Heart left ventricle (tissue), 16 donors: ENCODE data around the gene CRYZL1. TPM values are rescaled to one million over a fixed set of nuclear protein-coding genes. Genes with fewer than 3 reads are reported as not detected.
A peak's percentile ranks its signal among the peaks of the same experiment; 100 is the strongest.

Source experiments
- ATAC-seq, 4 donors: fragments of 200-7000 bp; cut with Tn5 transposase; one replicate each; pipeline ENCODE4 v1.9.1; 2020 to 2022; ENCODE audit warnings: moderate library complexity in 4 of 4, mild to moderate bottlenecking in 3 of 4, moderate number of reproducible peaks in 1 of 4
- DNase-seq, 5 donors: peaks; one replicate each; pipeline ENCODE4 v3.0.0-alpha.2; 2020
- H3K27ac ChIP-seq, 12 donors: fragments of 200-600 bp; sonication (generic) in 4 of 12; one replicate each; pipeline versions ENCODE4 v1.5.0 to v1.8.0; 2016 to 2022; ENCODE audit warnings: mild to moderate bottlenecking in 2 of 12
- H3K27me3 ChIP-seq, 9 donors: fragments of 200-600 bp; sonication (generic) in 2 of 9; one replicate each; pipeline versions ENCODE4 v1.5.1 to v1.8.0; 2016 to 2022; ENCODE audit warnings: mild to moderate bottlenecking in 3 of 9
- H3K36me3 ChIP-seq, 9 donors: fragments of 200-600 bp; sonication (generic) in 2 of 9; one replicate each; pipeline versions ENCODE4 v1.5.0 to v1.8.0; 2018 to 2022; ENCODE audit warnings: mild to moderate bottlenecking in 2 of 9
- H3K4me1 ChIP-seq, 12 donors: fragments of 200-600 bp; sonication (generic) in 4 of 12; one replicate each; pipeline versions ENCODE4 v1.5.0 to v1.8.0; 2016 to 2022; ENCODE audit warnings: mild to moderate bottlenecking in 3 of 12
- H3K4me3 ChIP-seq, 12 donors: fragments of 200-600 bp; sonication (generic) in 4 of 12; one replicate each; pipeline versions ENCODE4 v1.5.0 to v1.8.0; 2017 to 2022; ENCODE audit warnings: mild to moderate bottlenecking in 9 of 12, moderate library complexity in 4 of 12
- H3K9me3 ChIP-seq, 12 donors: fragments of 200-600 bp; sonication (generic) in 4 of 12; one replicate each; pipeline versions ENCODE4 v1.5.0 to v1.8.0; 2016 to 2022; ENCODE audit warnings: mild to moderate bottlenecking in 1 of 12
- CTCF ChIP-seq, 12 donors: fragments of 200-600 bp; sonication (generic) in 4 of 12; IDR thresholded peaks; one replicate each; pipeline versions ENCODE4 v1.5.0 to v1.8.0; 2018 to 2022; ENCODE audit warnings: antibody characterized with exemption in 12 of 12, mild to moderate bottlenecking in 5 of 12
- POLR2A ChIP-seq, 2 donors: fragments of 450-650 bp; IDR thresholded peaks; one replicate each; pipeline ENCODE4 v1.6.1; 2017; ENCODE audit warnings: antibody characterized with exemption in 2 of 2, mild to moderate bottlenecking in 2 of 2, moderate library complexity in 2 of 2
- WGBS, 4 donors: extraction: QIAGEN DNeasy Blood & Tissue Kit in 2 of 4; methylation state at CpG; one replicate each; pipeline versions ENCODE4 v1.1.5 to v1.1.7; 2013 to 2018; 5-methylcytosine and 5-hydroxymethylcytosine counted together
- intact Hi-C, 10 donors: fragments of 100-400 bp; cut with DNase I; formaldehyde crosslinking; loops; one replicate each; pipeline versions ENCODE4 v1.11.1 to v1.14.2; 2022
- polyA plus RNA-seq, 2 donors: library from polyadenylated mRNA; stranded (reverse); fragments of 200-250 nt; gene quantifications; one replicate each; pipeline ENCODE4 v1.2.3, GENCODE V29; 2013
- total RNA-seq, 9 donors: library from RNA; depleted of rRNA in 2 of 9; stranded (reverse); fragments of >200 nt in 2 of 9; fragmentation: NEBNext Ultra II Directional in 3 of 9; extraction: Animal tissue kit (Norgen Biotek cat#: 25700) in 3 of 9; gene quantifications; one replicate each; pipeline versions ENCODE4 v1.1.0 to v1.2.4, GENCODE V29; 2016 to 2023
- donor health status: ischemic (EF 13 %, LVEDD 7.1; RV severe dilation, severe dysfunction).
- donor health status: healthy with polysubstance abuse.
- donor health status: DM: no; HTN: yes; CAD: no.
- donor health status: DM: no; HTN: no; CAD: no.
- donor health status: ischemic (EF 25% LVEDD 6.9; RV normal size, moderate dysfunction).
- donor health status: ischemic (EF 25% LVEDD 5.7; RV mildly dilated, moderate dysfunction).
- donor health status: healthy.
- donor health status: DM: yes; HTN: yes; CAD: no.
- donor health status: ischemic (EF 35%, LVEDD 5.7; RV mildly dilated, moderate dysfunction).
- donor health status: nonischemic (EF 11% LVEDD 7.7; RV severe dilation, severe dysfunction).
- donor health status: DM: yes; HTN: yes; CAD: no.
- donor health status: PGD.
- donor health status: ischemic (EF 29% LVEDD 5.4; RV normal size, mild dysfunction).
- donor health status: nonischemic (EF 23%, LVEDD 6.1; RV moderate dilation, normal function).

The CRYZL1 gene
- total and polyA plus RNA-seq, 11 donors: 15.2 to 33.8 (median 25.1) TPM

DNA sequence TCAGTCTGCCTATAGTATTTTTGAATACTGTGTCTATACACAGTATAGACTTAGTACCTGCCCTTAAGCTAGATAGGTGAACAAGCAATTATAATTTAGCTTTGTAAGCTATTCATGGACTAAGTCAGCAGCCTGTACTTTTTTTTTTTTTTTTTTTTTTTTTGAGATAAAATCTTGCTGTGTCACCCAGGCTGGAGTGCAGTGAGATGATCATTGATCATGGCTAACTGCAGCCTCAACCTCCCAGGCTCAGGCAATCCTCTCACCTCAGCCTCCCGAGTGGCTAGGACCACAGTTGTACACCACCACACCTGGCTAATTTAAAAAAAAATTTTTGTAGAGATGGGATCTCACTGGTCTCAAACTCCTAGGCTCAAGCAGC is 18.0 kb upstream of the CRYZL1 start:
- Histone ChIP-seq H3K4me3 (no peak overlapping the region), H3K27me3 (no peaks in the 10 kb centered on the region), H3K9me3 (no peaks in the 10 kb centered on the region), H3K36me3 (no peaks in the 10 kb centered on the region), H3K27ac (peak overlapping the region in 5 of 12 donors; percentile 1 to 51 (median 31)), H3K4me1 (peaks cover 0 to 57% (median 36%) of the 10 kb centered on the region in 12 donors)
- intact Hi-C loops: no loop called here
- WGBS, 4 donors: 95 to 100% (median 98%) methylated on average over 1 of the region's 1 CpG
- DNase-seq (no peak), ATAC-seq (no peak)
- TF ChIP-seq POLR2A (IDR thresholded peaks at IDR 0.05): no peak
- no peak for TF ChIP-seq CTCF (IDR thresholded peaks at IDR 0.05)

DNA sequence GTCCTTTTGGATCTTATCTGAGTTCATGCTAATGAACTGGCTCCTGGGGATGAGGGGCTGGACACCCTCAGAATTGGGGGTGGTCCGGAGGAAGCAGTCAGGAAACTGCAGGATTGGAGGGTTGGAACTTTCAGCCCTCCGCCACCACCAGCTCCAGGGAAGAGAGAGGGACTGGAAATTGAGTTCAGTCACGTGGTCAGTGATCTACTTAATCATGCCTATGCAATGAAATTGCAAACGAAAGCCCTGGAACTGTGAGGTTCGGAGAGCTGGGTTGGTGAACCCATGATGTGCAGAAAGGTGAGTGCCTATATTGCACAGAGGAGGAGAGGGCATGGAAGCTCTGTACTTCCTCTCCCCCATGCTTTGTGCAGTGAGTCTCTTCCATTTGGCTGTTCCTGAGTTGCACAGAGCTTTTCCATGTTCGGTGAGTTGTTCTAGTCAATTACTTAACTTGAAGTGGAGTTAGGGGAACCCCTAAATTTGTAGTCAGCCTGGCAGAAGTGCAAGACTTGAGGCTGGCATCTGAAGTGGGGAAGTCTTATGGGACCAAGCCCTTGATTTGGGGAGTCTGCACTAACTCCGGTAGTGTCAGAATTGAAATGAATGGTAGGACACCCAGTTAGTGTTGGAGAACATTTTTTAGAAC is 17.5 kb upstream of the CRYZL1 start:
- H3K27ac ChIP-seq: no peak overlapping the region
- ATAC-seq: no peak
- TF ChIP-seq POLR2A (IDR thresholded peaks at IDR 0.05) (no peak), CTCF (IDR thresholded peaks at IDR 0.05) (no peak)
- no peaks in the 10 kb centered on the region for H3K36me3 ChIP-seq
- no peaks in the 10 kb centered on the region for H3K27me3 ChIP-seq
- WGBS, 4 donors: 87 to 89% (median 88%) methylated on average over 7 of the region's 7 CpGs
- intact Hi-C loops: no loop called here
- no peak for DNase-seq
- H3K4me3 ChIP-seq: no peak overlapping the region
- H3K9me3 ChIP-seq: no peaks in the 10 kb centered on the region
- H3K4me1 ChIP-seq: peaks cover 0 to 58% (median 36%) of the 10 kb centered on the region in 12 donors

GRCh38 chr21:33657124-33657820 is 15.7 kb upstream of the CRYZL1 start:
- Histone ChIP-seq H3K36me3 (no peaks in the 10 kb centered on the region), H3K27me3 (no peaks in the 10 kb centered on the region), H3K27ac (peak overlapping the region in 3 of 12 donors; percentile 2 to 85 (median 44)), H3K4me3 (peak overlapping the region in 1 of 12 donors; percentile 5), H3K4me1 (peaks cover 0 to 63% (median 38%) of the 10 kb centered on the region in 12 donors), H3K9me3 (no peaks in the 10 kb centered on the region)
- DNase-seq: no peak
- no peak for TF ChIP-seq CTCF (IDR thresholded peaks at IDR 0.05)
- no peak for TF ChIP-seq POLR2A (IDR thresholded peaks at IDR 0.05)
- intact Hi-C loops: no loop called here
- WGBS, 4 donors: 50 to 67% (median 60%) methylated on average over 8 of the region's 8 CpGs
- peak in 3 of 4 donors; percentile 33 to 67 (median 57) for ATAC-seq

DNA sequence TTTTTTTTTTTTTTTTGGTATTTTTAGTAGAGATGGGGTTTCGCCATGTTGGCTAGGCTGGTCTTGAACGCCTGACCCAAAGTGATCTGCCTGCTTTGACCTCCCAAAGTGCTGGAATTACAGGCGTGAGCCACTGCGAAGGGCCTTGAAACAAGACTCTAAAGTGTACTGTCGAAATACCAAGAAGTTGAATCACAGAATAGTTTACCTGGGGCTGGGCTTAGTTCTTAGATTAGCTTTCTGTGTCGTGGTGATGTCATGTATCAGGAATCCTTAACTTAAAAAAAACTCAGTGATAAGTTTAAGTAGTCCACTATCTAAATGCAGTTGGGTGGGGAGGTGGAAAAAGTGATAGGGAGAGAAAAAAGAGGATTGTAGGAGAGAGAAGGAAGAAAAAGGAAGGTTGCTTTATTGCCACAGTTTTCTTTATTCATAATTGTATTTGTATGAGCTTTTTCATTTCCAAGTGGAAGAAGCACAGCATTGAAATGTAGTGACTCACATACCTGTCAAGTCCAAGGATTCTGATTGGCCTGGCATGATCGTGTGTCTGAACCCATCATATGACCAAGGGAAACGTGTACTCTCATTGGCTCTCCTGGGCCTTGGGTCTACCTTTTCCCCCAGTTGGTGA is 14.2 kb upstream of the CRYZL1 start:
- Histone ChIP-seq H3K4me3 (no peak overlapping the region), H3K27ac (peak overlapping the region in 1 of 12 donors; percentile 43), H3K36me3 (no peaks in the 10 kb centered on the region), H3K27me3 (no peaks in the 10 kb centered on the region), H3K4me1 (peaks cover 0 to 79% (median 40%) of the 10 kb centered on the region in 12 donors), H3K9me3 (no peaks in the 10 kb centered on the region)
- peak in 2 of 4 donors; percentile 29 to 30 for ATAC-seq
- TF ChIP-seq POLR2A (IDR thresholded peaks at IDR 0.05) (no peak), CTCF (IDR thresholded peaks at IDR 0.05) (no peak)
- no peak for DNase-seq
- WGBS, 4 donors: 52 to 61% (median 58%) methylated on average over 8 of the region's 8 CpGs
- intact Hi-C loops: no loop called here
